SU-DHL-6 (cell line): ENCODE results near the gene TMEM131L.

Source experiments
- H2AFZ ChIP-seq: fragments of 200-600 bp; sonication (generic); 2 replicates; pipeline ENCODE4 v1.6.1; 2014; ENCODE audit warnings: low read depth, mild to moderate bottlenecking, moderate library complexity, mixed read lengths, antibody characterized with exemption, low read length; ENCODE audit not compliant: severe bottlenecking
- H3F3A ChIP-seq: fragments of 200-600 bp; shearing (Covaris generic); 2 replicates; pipeline ENCODE4 v1.6.0; 2016; ENCODE audit warnings: antibody characterized with exemption, mild to moderate bottlenecking; ENCODE audit not compliant: insufficient read depth
- H3K27ac ChIP-seq: fragments of 200-600 bp; sonication (generic); 2 replicates; pipeline ENCODE4 v1.5.1; 2016; ENCODE audit warnings: low read depth, mild to moderate bottlenecking, low read length, moderate library complexity, mixed read lengths
- H3K27me3 ChIP-seq: fragments of 200-600 bp; sonication (generic), shearing (Covaris generic); 2 replicates; pipeline ENCODE4 v1.6.0; 2014; ENCODE audit warnings: mild to moderate bottlenecking, low read length
- H3K36me3 ChIP-seq: fragments of 200-600 bp; sonication (generic); 2 replicates; pipeline ENCODE4 v1.6.1; 2014; ENCODE audit warnings: mild to moderate bottlenecking, low read length, mixed read lengths
- H3K4me2 ChIP-seq: fragments of 300-600, 200-600 bp; shearing (Covaris generic), sonication (generic); 2 replicates; pipeline ENCODE4 v1.6.0; 2014; ENCODE audit warnings: low read length, low read depth, mild to moderate bottlenecking; ENCODE audit not compliant: poor library complexity, severe bottlenecking
- H3K4me3 ChIP-seq: fragments of 200-600 bp; sonication (generic); 2 replicates; pipeline ENCODE4 v1.5.1; 2014; ENCODE audit warnings: antibody characterized with exemption, low read length, mild to moderate bottlenecking, mixed read lengths; ENCODE audit not compliant: insufficient read depth, poor library complexity, severe bottlenecking
- H3K79me2 ChIP-seq: fragments of 200-600 bp; sonication (generic); 2 replicates; pipeline ENCODE4 v1.6.1; 2014; ENCODE audit warnings: mild to moderate bottlenecking, low read length, moderate library complexity; ENCODE audit not compliant: insufficient read depth
- H3K9ac ChIP-seq: fragments of 200-600 bp; sonication (generic); 2 replicates; pipeline ENCODE4 v1.7.0; 2014; ENCODE audit warnings: mild to moderate bottlenecking, low read length
- H3K9me2 ChIP-seq: fragments of 200-600 bp; sonication (generic); replicated peaks from 2 replicates; pipeline ENCODE4 v1.6.1; 2014; ENCODE audit warnings: low read length; ENCODE audit not compliant: insufficient read depth
- H3K9me3 ChIP-seq: fragments of 200-600 bp; sonication (generic); 2 replicates; pipeline ENCODE4 v1.6.1; 2014; ENCODE audit warnings: low read length, mixed read lengths; ENCODE audit not compliant: insufficient read depth
- H4K20me1 ChIP-seq: fragments of 200-600 bp; sonication (generic); 2 replicates; pipeline ENCODE4 v1.6.1; 2014; ENCODE audit warnings: low read depth, mild to moderate bottlenecking, antibody characterized with exemption, low read length, moderate library complexity, mixed read lengths
- EZH2phosphoT487 ChIP-seq: fragments of 200-600 bp; sonication (generic), shearing (Covaris generic); conservative IDR thresholded peaks from 2 replicates; pipeline ENCODE4 v1.6.1; 2018; ENCODE audit warnings: mild to moderate bottlenecking, antibody characterized with exemption, low read length, moderate library complexity, mixed read lengths
- TF ChIP-seq, protein P1 (sequence below): fragments of 200-600 bp; sonication (generic); IDR thresholded peaks from one replicate; pipeline ENCODE4 v1.5.1; 2017; ENCODE audit warnings: antibody characterized with exemption, mild to moderate bottlenecking, low read length, moderate library complexity; ENCODE audit not compliant: insufficient read depth, poor library complexity, severe bottlenecking

Gene TMEM131L

DNA sequence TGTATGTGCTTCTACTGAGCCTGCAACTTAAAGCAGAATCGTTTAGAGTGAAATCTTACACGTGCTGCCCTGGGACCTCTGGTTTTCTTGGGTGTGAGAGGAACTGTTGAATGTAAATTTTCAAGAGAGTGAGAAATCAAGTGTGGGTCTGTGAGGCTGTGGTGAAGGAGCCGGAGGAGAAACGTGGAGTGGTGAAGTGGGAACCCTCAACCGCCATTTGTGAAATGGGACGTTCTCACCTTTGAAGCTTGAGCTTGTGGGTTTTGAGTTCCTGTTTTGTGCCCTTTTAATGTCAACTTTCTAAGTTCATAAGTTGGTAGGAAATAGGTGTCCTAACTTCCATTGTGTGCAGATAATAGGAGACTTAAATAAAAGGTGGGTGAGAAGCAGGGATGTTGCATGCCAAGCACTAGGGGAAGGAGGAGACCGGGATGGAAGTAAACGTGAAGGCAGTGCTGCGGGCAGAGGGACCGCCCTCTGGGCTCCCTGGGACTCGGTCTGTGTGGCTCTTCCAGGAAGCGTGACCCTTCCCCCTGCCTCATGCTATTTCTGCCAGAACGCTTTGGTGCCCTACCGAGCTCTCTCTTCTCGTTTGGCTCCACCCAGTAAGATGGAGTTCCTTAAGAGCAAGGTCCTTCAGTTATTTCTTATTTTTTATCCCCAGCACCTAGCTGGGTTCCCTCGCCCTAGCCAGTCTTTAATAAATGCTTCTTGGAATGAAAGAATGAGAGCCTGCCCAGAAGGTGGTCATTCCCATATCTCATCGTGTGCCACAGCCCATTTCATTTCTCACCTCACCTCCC is 56.0 kb downstream of the TMEM131L start:
- peaks cover 100% of the 10 kb centered on the region for H3K79me2 ChIP-seq
- TF ChIP-seq EZH2phosphoT487: no peak
- TF ChIP-seq, protein P1, sequence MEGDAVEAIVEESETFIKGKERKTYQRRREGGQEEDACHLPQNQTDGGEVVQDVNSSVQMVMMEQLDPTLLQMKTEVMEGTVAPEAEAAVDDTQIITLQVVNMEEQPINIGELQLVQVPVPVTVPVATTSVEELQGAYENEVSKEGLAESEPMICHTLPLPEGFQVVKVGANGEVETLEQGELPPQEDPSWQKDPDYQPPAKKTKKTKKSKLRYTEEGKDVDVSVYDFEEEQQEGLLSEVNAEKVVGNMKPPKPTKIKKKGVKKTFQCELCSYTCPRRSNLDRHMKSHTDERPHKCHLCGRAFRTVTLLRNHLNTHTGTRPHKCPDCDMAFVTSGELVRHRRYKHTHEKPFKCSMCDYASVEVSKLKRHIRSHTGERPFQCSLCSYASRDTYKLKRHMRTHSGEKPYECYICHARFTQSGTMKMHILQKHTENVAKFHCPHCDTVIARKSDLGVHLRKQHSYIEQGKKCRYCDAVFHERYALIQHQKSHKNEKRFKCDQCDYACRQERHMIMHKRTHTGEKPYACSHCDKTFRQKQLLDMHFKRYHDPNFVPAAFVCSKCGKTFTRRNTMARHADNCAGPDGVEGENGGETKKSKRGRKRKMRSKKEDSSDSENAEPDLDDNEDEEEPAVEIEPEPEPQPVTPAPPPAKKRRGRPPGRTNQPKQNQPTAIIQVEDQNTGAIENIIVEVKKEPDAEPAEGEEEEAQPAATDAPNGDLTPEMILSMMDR: no peak
- H3K27me3 ChIP-seq: no peaks in the 10 kb centered on the region
- peak overlapping the region; percentile 56 for H3K4me2 ChIP-seq
- H3K36me3 ChIP-seq: peaks cover 20% of the 10 kb centered on the region
- H3K9ac ChIP-seq: 0 out of 2 replicates have a peak overlapping the region, but pooled peaks have one; percentile 14
- H4K20me1 ChIP-seq: peaks cover 36% of the 10 kb centered on the region; the same call in 1 of the 2 replicates
- H3K9me3 ChIP-seq: no peaks in the 10 kb centered on the region
- no peak overlapping the region for H2AFZ ChIP-seq
- H3K4me3 ChIP-seq: no peak overlapping the region
- peaks cover 69% of the 10 kb centered on the region for H3F3A ChIP-seq
- H3K27ac ChIP-seq: peak overlapping the region; percentile 74
- H3K9me2 ChIP-seq: no peaks in the 10 kb centered on the region

DNA sequence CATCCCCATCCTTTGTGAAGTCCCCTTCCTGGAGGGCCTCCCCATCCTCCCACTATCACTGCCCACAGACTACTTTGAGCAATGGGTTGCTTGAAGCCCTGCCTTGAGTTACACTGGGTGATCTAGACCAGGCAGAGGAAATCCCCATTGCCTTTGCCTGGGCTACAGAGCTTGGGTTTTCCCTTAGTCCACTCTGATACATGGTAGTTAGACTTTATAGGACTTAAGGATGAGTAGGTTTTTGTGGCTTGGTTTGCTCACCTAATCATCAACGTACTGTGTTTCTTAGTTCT is 56.6 kb downstream of the TMEM131L start:
- Histone ChIP-seq H3F3A (peaks cover 69% of the 10 kb centered on the region), H3K79me2 (peaks cover 100% of the 10 kb centered on the region), H3K9me2 (no peaks in the 10 kb centered on the region), H2AFZ (no peak overlapping the region), H3K9ac (no peak overlapping the region), H3K27ac (peak overlapping the region; percentile 74), H3K36me3 (peaks cover 17% of the 10 kb centered on the region), H3K4me3 (no peak overlapping the region), H3K9me3 (no peaks in the 10 kb centered on the region), H3K27me3 (no peaks in the 10 kb centered on the region), H3K4me2 (peak overlapping the region; percentile 56), H4K20me1 (peaks cover 31% of the 10 kb centered on the region; the same call in 1 of the 2 replicates)
- TF ChIP-seq, protein P1: no peak
- TF ChIP-seq EZH2phosphoT487: no peak

GRCh38 chr4:153523164-153523796 is 57.1 kb downstream of the TMEM131L start:
- no peak overlapping the region for H3K4me3 ChIP-seq
- no peak overlapping the region for H2AFZ ChIP-seq
- TF ChIP-seq, protein P1: no peak
- no peak for TF ChIP-seq EZH2phosphoT487
- H3F3A ChIP-seq: peaks cover 68% of the 10 kb centered on the region
- peak overlapping the region; percentile 74 for H3K27ac ChIP-seq
- H3K79me2 ChIP-seq: peaks cover 100% of the 10 kb centered on the region
- peak overlapping the region; percentile 56 for H3K4me2 ChIP-seq
- H3K36me3 ChIP-seq: peaks cover 12% of the 10 kb centered on the region
- H3K9me2 ChIP-seq: no peaks in the 10 kb centered on the region
- H3K9me3 ChIP-seq: no peaks in the 10 kb centered on the region
- no peak overlapping the region for H3K9ac ChIP-seq
- H3K27me3 ChIP-seq: no peaks in the 10 kb centered on the region
- peaks cover 30% of the 10 kb centered on the region; the same call in 1 of the 2 replicates for H4K20me1 ChIP-seq
